Muscle of arm (tissue), 12 donors: ENCODE results near the gene RHOU. TPM values are rescaled to one million over a fixed set of nuclear protein-coding genes. Genes with fewer than 3 reads are reported as not detected.

ENCODE experiments used
- DNase-seq: peaks from one replicate; pipeline ENCODE4 v3.0.0-alpha.2; 2013
- polyA plus RNA-seq, 12 donors: library from polyadenylated mRNA; unstranded; fragments of 120-200 nt; gene quantifications; one replicate each; pipeline ENCODE4 v1.2.1, GENCODE V29; 2013; ENCODE audit not compliant: insufficient read length in 12 of 12

RHOU gene
- polyA plus RNA-seq, 12 donors = 19.0 to 96.2 (median 23.0) TPM

DNA sequence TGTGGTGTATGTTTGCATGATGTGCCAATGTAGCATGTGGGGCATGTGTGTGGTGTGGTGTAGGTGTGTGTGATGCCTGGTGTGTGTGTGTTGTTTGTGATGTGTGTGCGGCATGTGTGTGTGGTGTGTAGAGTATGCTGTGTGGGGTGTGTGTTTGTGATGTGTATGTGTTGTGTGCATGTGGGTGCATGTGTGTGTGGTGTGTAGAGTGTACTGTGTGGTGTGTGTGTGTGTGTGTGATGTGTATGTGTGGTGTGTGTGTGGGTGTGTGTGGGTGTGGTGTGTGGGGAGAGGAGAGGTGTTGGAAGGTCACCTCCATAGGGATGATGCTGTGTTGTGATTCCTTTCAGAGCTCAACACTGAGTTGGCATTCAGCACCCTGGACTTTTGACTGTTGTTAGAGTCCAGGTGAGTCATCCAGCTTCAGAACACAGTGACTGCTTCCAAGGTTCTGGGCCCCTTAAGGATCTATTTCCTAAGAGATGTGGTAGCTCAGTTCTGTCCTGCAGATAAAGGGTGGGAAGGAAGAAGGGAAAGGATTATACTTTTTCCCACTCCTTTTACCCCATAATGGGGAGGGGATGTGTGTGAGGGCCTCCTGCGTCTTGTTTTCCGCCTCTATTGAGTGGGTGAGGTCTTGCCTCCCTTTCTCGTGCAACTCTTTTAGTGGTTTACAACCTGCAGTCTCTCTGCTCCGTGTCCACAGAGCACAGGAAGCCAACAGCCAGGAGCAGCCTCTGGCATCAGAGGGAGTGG is 47.6 kb downstream of the RHOU start:
- DNase-seq = no peak

DNA sequence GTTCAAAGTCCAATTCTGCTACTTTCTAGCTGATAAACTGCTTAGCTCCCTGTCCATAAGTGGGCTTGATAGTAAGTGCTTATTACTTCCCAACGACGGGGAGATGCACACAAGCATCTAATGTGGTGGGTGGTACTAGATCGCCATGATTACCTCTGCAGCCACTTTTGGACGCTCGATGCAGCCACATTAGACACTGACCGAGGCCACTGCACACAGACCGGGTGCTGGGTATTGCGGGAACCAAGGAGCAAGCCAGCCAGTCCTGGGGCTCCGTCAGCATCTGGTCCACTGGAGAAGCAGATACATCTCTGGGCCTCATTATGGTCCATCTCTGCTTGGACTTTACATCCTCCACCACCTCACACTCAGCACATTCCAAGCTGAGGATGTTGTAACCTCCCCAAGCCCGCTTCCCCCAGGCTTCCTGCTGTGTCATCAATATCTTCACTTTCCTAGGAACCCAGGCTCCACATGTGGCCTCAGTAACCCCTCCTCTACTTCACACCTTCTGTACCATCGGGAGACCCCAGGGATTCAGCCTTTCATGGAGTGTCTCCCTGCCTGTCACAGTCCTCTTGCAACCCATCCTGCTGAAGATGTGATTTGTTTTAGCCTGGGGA is 48.2 kb downstream of the RHOU start:
- DNase-seq = no peak

DNA sequence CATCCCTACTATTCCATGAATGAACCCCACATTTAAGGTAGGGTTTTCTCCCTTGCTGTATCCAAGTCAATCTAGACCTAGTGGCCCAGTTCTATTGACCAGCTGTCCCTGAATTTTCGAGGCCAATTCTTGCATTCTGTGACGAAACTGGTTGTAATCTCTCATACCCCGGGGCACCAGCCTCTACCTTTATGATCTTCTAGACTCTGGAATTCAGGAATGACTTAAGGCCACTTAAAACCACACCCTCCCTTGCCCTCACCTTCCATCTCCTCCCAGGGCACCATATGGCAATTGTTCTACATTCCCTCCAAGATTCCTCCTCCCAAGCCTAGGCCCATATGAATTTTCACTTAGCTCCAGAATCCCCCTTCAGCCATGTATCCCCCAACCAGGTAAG is 48.9 kb downstream of the RHOU start:
- no peak for DNase-seq

DNA sequence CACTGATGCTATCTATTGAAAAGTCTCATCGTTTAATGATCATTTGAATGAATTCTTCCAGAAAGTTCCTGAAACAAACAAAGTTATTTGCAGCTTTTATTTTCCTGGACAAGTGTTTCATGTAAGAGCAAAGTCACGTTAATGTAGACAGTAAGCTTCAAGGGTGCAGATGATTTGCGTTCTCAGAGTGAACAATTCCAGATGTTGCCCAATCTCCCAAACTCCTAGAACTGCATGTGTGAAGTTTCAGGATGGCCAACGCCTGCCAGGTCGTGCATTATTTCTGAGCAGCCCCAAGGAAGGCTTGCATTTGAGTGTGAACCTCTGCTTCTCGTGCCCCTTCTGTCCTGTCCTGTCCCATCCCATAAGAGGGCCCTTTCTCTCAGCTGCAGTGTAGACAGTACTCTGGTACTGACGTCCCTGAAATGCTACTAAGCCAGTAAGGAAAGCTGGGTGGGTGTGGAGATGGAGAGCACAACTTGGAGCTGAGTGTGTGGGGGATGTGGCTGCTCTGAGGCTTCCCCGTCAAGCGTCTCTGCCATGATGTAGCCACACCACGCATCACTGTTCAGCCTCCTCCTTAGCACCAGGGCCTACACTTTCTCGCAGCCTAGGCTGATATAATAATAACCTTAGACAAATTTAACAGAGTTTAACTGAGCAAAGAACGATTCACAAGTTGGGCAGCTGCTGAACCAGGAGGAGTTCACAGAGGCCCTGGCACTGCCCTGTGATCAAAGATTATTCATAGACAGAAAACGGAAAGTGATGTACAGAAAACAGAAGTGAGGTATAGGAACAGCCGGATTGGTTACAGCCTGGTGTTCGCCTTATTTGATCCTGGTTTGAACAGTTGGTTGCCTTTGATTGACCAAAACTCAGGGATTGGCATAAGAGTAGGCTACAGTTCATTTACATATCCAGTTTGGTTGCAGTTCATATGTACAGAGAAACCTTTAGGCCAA is 50.4 kb downstream of the RHOU start:
- no peak for DNase-seq

DNA sequence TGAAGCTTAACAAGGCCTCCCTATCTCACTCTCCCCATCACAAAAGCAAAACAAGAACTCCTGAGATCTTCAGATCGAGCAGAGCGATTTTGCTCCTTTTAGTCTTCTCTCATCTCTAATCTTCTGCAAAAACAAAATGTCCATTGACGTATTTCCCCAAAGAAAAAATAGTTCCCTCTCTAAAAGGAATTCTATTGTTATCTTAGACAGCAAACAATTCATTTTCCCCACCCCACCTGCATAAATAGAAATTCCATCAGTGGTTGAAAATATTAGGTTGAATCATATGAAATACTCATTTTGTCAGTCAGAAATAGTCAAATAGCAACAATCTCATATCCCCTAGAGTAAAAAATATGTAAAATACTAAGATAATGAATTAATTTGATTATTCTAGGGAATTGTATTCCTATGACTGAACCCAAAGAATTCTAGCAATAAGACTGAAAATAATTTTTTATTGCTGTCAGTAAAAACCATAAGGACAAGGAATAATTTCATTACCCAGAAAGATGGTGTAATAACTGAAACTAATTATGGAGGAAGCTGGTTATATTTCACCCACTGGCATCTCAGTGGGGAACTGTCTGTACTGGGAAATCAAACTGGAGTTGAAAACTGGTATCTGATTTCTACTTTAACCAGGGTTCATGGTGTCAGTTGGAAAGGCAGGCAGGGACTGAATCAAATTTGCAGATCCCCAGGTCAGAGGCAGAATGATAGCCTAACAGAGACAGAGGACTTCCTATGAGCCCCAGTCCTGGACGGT is 51.3 kb downstream of the RHOU start:
- no peak for DNase-seq

DNA sequence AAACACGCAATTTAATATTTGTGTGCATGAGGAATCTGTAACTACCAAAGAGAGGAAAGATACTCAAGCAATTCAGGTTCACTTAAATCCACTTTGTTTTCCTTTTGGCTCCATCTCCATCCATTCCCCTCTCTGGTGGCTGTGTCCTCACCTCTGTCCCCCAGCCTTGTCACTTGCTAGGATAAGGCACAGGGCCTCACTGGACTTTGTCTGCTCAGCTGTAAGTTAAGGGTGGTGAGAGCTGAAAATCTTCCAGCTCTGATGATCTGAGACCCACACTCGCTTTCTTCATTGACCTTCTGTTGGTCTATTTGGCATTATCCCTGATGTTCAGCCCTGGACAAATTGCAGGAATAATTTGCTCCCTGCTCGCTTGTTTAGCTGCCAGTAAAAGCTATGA is 56.5 kb downstream of the RHOU start:
- DNase-seq = no peak

DNA sequence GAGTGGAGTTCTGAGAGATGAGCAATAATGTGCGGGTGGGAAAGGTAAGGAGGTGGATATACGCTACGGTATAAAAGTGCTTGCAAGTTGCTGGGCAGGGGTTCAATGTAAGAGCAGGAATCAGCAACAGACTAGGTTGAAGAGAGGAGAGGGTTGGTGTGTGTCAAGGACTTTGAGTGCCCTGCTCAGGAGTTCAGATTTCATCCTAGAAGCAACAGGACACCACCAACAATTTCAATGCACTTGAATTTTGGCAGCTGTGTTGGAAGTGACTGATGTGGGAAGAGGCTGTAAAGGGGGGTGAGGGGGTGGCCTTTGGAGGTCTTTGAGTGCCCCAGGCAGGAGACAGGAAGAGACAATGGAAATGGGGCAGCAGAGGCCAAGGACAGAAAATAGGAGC is 57.3 kb downstream of the RHOU start:
- DNase-seq = no peak

DNA sequence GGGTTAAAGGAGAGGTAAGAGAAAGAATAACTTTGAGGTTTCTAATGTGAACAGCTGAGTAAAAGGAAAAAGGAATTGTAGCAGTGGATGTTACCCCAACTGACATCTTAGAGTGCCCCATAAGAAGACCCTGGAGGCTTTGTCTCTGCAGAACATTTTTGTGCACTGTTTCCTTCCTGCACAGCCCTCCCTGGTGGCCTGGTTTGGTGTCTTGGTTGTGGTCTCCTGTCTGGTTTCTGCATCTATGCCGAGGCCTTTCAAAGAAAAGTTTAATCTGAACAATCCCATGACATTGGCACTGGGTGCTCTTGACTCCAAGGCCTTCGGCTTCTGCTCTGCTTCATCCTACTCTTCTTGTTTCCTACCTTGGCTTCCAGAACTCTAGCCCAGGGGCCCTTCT is 57.8 kb downstream of the RHOU start:
- no peak for DNase-seq

DNA sequence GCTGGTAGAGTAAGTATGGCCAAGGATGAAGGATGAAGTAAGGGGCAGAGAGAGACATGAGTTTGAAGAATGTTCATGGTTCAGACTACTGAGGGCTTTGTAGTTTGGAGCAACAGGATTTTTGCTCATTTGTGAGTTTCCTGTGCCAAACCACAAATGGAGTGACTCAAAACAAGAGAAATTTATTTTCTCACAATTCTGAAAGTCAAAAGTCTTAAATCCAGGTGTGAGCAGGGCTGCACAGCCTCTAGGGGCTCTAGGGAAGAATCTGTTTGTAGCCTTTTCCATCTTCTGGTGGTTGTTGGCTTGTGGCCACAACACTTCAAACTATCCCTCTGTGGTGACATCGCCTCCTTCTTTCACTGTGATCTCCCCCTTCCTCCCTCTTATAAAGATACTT is 58.9 kb downstream of the RHOU start:
- no peak for DNase-seq

DNA sequence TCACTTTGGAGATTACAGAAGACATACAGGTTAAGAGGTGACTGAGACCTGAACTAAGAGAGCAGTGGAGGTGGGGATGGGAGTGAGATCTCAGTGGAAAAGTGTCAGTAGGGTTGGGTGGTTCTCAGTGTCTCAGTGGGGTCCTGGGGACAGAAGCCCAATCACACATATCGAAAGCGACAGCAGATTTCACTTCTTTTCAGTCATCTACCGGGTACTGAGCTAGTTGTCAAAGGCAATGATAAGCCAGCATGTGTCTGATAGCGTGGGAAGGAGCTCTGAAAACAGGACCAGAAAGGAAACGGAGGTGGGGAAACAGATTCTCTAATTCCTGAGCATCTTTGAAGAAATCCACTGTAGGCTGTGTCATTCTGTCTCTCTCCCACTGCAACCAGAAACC is 59.5 kb downstream of the RHOU start:
- DNase-seq = no peak

DNA sequence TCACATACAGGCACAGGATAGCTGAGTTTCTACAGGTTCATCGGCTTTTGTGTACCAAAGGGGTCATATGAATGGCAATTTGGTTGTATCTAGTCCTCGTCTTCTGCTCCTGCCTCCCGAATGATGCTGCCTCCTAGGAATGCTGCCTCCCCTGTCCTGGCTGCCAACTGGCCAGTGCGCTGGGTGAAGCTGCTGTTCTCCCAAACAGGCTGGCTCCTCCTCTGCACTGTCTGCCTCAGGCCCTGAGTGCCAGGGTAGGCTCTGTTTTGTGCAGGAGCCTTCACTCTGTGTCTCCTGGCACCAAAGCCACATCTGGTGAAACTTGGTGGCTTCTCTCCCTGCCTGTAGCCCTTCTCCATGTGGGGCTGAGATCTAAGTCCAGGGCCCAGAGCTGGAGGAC is 60.3 kb downstream of the RHOU start:
- no peak for DNase-seq

Other genes starting within 250 kb of the RHOU start
- 10 to 100 TPM in 11 of 12 donors, not detected in 1; 34.2 to 61.0 (median 50.7) TPM for gene RNF187, start 248.1 kb upstream of the RHOU start, polyA plus RNA-seq